ENCODE data around the gene GPR62. TPM values are rescaled to one million over a fixed set of nuclear protein-coding genes. Genes with fewer than 3 reads are reported as not detected.

GPR62 gene
- total and polyA plus RNA-seq, 2 donors from 2014 or later, result 0.09 to 0.41 TPM

GRCh38 chr3:51997935-51998596, 42.9 kb downstream of the GPR62 start:
- FAIRE-seq (no peak), DNase-seq (no peak)
- no peak for TF ChIP-seq CTCF (IDR thresholded peaks at IDR 0.05; ENCODE audit: borderline replicate concordance, extremely low read depth, insufficient read depth)
- Histone ChIP-seq H3K36me3 (ENCODE audit: control insufficient read depth in 2 of 3, insufficient read depth in 3 of 3, low read length in 3 of 3) (peaks cover 6 to 9% (median 8%) of the 10 kb centered on the region in 3 donors), H3K4me1 (ENCODE audit: control insufficient read depth in 2 of 3, insufficient read depth in 2 of 3, low read depth in 1 of 3, low read length in 3 of 3) (peaks cover 3 to 18% (median 8%) of the 10 kb centered on the region in 3 donors), H3K9me3 (ENCODE audit: control insufficient read depth in 2 of 3, insufficient read depth in 1 of 3, low read length in 3 of 3) (no peaks in the 10 kb centered on the region), H3K27me3 (ENCODE audit: control insufficient read depth, insufficient read depth, low read length) (no peaks in the 10 kb centered on the region), H3K9ac (ENCODE audit: low read length in 3 of 3) (no peak overlapping the region), H3K27ac (ENCODE audit: low read depth in 2 of 2, low read length in 2 of 2) (no peak overlapping the region), H3K4me3 (ENCODE audit: low read length in 3 of 3) (no peak overlapping the region)
- intact Hi-C loops (cut with DNase I), result no loop called here

GRCh38 chr3:51998774-51999173, 43.6 kb downstream of the GPR62 start:
- no peak for TF ChIP-seq CTCF (IDR thresholded peaks at IDR 0.05; ENCODE audit: borderline replicate concordance, extremely low read depth, insufficient read depth)
- FAIRE-seq (no peak), DNase-seq (no peak)
- peaks cover 6 to 9% (median 8%) of the 10 kb centered on the region in 3 donors for H3K36me3 ChIP-seq (ENCODE audit: control insufficient read depth in 2 of 3, insufficient read depth in 3 of 3, low read length in 3 of 3)
- intact Hi-C loops (cut with DNase I), result no loop called here
- no peaks in the 10 kb centered on the region for H3K9me3 ChIP-seq (ENCODE audit: control insufficient read depth in 2 of 3, insufficient read depth in 1 of 3, low read length in 3 of 3)
- H3K4me3 ChIP-seq (ENCODE audit: low read length in 3 of 3), result no peak overlapping the region
- H3K4me1 ChIP-seq (ENCODE audit: control insufficient read depth in 2 of 3, insufficient read depth in 2 of 3, low read depth in 1 of 3, low read length in 3 of 3), result peaks cover 3 to 18% (median 8%) of the 10 kb centered on the region in 3 donors
- no peaks in the 10 kb centered on the region for H3K27me3 ChIP-seq (ENCODE audit: control insufficient read depth, insufficient read depth, low read length)
- no peak overlapping the region for H3K27ac ChIP-seq (ENCODE audit: low read depth in 2 of 2, low read length in 2 of 2)
- no peak overlapping the region for H3K9ac ChIP-seq (ENCODE audit: low read length in 3 of 3)

- Histone ChIP-seq H3K9me3 (ENCODE audit: control insufficient read depth in 2 of 3, insufficient read depth in 1 of 3, low read length in 3 of 3) (no peaks in the 10 kb centered on the region), H3K36me3 (ENCODE audit: control insufficient read depth in 2 of 3, insufficient read depth in 3 of 3, low read length in 3 of 3) (peaks cover 0 to under 1% (median 0%) of the 10 kb centered on the region in 3 donors), H3K4me3 (ENCODE audit: low read length in 3 of 3) (no peak overlapping the region), H3K9ac (ENCODE audit: low read length in 3 of 3) (no peak overlapping the region), H3K4me1 (ENCODE audit: control insufficient read depth in 2 of 3, insufficient read depth in 2 of 3, low read depth in 1 of 3, low read length in 3 of 3) (peaks cover 0 to 8% (median 2%) of the 10 kb centered on the region in 3 donors), H3K27ac (ENCODE audit: low read depth in 2 of 2, low read length in 2 of 2) (no peak overlapping the region), H3K27me3 (ENCODE audit: control insufficient read depth, insufficient read depth, low read length) (no peaks in the 10 kb centered on the region)
- FAIRE-seq (no peak), DNase-seq (no peak)
- intact Hi-C loops (cut with DNase I), result loop anchor here (5.0 kb wide), 2 partner anchors 122 to 142 kb away; no protein-coding TSS in a partner anchor
- TF ChIP-seq CTCF (IDR thresholded peaks at IDR 0.05; ENCODE audit: borderline replicate concordance, extremely low read depth, insufficient read depth), result no peak
Observed at GRCh38 chr3:51999846-52000245, 44.7 kb downstream of the GPR62 start.
